HG03342 (cell line): ENCODE measurements around the gene CCND1.

ENCODE experiments used
- ATAC-seq: cut with Tn5 transposase; IDR thresholded peaks from one replicate; pipeline ENCODE4 v1.9.1; 2021; ENCODE audit warnings: mild to moderate bottlenecking, moderate library complexity; ENCODE audit not compliant: unreplicated experiment

CCND1 gene

DNA sequence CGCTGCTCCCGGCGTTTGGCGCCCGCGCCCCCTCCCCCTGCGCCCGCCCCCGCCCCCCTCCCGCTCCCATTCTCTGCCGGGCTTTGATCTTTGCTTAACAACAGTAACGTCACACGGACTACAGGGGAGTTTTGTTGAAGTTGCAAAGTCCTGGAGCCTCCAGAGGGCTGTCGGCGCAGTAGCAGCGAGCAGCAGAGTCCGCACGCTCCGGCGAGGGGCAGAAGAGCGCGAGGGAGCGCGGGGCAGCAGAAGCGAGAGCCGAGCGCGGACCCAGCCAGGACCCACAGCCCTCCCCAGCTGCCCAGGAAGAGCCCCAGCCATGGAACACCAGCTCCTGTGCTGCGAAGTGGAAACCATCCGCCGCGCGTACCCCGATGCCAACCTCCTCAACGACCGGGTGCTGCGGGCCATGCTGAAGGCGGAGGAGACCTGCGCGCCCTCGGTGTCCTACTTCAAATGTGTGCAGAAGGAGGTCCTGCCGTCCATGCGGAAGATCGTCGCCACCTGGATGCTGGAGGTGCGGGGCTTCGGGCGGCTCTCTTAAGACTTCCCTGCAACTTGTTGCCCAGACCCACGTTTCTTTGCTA is at the start of gene CCND1:
CCND1 (plus strand) TSS at position 162 of the 587 bp plus-strand sequence; CDS start at position 320, 158 bp downstream.
- ATAC-seq: no peak

GRCh38 chr11:69592986-69593650 is 47.8 kb upstream of the CCND1 start:
- no peak for ATAC-seq

DNA sequence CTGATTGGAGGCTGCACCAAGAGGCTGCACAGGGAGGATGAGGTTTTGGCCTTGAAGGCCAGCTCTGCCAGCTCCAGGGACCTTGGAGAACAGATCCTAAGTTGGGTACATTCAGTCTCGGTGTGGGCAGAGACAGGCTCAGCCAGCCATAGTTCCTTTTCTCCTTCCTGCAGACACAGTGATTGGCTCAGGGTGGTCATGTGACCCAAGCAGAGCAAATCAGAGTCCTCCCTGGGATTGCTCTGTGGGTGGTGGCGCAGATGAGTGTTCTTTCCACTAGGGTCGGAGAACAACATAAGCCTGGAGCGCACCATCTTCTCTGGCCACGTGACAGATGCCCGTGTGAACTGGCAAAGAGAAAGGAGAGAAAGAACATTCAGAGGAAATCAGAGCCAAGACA is 47.1 kb upstream of the CCND1 start:
- ATAC-seq: no peak

GRCh38 chr11:69594481-69594880 is 46.5 kb upstream of the CCND1 start:
- no peak for ATAC-seq

GRCh38 chr11:69595805-69596665 is 44.9 kb upstream of the CCND1 start:
- ATAC-seq: no peak

DNA sequence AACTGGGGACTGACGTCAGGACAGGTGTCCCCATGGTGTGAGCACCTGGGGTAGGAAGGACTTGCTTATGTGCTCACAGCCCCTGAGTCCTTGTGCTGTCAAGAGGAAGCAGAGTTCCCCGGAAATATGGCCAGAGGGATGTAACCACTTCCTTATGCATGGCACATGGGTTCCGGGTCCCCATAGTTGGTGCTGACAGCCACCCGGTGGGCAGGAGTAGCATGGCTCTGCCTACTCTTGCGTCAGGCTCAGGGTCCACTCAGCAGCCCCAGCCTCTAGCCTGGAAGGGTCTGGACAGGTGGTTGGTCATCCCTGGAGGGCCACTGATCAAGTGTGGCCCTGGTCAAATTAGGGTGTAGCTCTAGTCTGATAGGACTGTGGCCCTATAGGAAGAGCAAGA is 42.8 kb upstream of the CCND1 start:
- no peak for ATAC-seq

DNA sequence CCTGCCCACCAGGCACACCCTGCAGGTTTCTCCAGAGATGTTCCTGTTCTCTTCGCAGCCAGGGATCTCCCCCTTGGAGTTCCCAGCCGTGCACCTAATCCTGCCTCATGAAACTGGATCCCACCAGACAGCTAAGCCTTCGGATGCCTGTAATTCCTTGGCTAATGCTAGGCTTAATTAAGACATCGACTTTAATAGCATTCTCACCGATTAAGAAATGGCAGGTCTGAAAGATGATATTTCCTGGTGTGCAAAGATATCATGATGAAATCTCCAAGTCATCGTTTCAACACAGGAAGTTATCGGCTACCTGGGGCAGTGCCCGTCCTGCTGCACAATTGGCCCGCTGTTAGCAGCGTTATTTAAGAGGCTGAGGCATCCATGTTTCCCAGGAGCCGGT is 41.5 kb upstream of the CCND1 start:
- no peak for ATAC-seq

GRCh38 chr11:69600001-69600400 is 41.0 kb upstream of the CCND1 start:
- no peak for ATAC-seq

DNA sequence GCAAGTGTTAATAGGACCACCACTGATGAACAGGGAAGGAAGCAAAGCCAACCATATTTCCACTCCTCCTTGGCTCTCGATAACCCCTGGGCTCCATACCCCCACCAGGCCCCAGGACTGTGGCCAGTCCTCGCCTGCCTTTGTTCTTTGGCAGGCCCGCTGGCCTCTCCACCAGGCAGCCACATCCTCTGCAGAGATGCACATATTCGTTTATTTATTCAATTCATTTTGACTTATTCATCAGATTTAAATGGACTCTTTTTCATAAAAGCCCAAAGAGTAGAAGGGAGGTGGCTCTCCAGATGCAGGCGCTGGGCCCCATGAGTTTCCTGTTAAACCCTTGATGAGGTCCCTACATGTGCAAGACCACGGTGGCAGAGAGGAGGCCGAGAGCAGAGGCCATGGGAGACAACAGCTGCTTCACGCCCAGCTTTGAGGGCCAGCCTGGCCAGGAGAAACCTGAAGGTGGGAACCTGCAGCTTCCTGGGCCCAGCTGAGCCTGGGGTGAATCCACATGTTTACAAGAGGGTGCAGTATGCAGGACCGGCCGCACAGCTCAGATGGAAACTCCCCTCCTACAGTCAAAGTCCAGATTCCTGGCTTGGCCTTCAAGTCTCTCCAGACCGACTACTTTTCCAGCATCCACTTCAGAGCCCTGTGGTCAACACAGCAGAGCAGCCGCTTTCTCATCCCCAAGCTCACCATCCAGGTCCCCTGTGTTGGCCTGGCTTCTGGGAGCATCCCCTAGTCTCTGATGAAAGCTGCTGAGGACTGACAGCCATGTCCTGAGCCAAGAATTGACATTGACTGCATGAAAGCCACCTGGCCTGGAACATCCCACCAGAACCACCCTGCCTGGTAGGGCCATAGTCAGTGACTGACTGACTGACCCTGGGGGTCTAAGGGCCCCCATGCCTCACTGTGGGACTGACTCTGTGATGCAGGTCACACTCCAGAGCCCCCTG is 39.7 kb upstream of the CCND1 start:
- no peak for ATAC-seq

GRCh38 chr11:69603111-69603836 is 37.7 kb upstream of the CCND1 start:
- no peak for ATAC-seq

- no peak for ATAC-seq
Observed at GRCh38 chr11:69604055-69604454, 36.9 kb upstream of the CCND1 start.

- ATAC-seq: no peak
Observed at GRCh38 chr11:69605737-69606526, 35.0 kb upstream of the CCND1 start.

GRCh38 chr11:69609351-69609750 is 31.6 kb upstream of the CCND1 start:
- no peak for ATAC-seq

- no peak for ATAC-seq
Observed at GRCh38 chr11:69611548-69612526, 29.1 kb upstream of the CCND1 start.

- ATAC-seq: no peak
Observed at GRCh38 chr11:69613594-69613993, 27.4 kb upstream of the CCND1 start.

DNA sequence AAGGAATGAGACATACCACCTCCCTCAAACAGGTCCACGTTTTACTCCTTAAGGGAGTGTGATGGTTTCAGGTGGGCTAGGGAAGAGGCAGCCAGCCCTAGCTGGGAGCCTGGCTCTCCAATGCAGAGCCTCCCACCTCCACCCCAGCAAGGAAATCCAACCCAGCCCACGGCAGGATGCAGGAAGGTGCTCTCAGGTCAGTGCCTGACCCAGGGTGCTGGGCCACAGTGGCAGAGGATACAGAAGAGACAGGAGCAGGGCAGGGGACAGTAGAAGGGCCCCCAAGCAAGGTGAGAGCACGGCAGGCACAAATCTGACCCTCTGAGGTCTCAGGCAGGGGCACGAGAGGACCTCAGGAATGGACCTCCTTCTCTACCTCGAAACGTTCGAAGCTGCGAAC is 26.9 kb upstream of the CCND1 start:
- no peak for ATAC-seq

DNA sequence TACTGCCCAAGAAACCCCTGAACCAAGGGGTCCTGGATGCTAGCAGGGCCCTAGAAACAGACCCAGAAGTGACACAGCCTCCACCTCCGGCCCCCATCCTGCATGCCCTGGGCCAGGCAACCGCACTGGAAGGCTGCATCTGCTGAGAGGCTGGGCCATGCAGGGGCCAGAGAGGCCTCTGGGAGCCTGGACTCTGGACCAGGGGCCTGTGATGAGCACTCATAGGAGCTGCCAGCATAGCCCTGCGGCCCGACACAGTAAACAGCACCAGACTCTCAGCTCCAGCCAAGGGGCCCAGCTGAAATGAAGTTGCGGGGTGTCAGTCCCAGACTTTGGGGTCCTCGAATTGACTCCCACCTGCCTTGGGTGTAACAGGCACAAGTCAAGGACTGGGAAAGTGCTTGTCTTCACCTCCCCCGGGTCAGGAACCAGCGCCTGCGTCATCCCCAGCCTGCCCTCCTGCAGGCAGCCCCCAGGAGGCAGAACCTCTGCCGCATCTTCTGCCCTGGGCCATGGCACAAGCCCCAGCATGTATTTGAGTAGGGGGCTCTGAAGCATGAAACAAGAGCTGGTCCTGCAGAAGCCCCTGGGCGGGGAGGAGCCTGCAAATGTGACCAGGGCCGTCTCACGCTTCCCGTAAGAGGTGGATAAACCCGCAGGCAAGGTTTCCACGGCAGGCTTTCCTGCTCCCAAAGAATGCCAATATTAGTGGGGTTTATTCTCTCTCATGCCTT is 25.2 kb upstream of the CCND1 start:
- ATAC-seq: no peak
